K562 (cell line): ENCODE measurements around the gene DEPDC1B.

Experiments
- GATAD2B ChIP-seq: fragments of 450-650 bp; IDR thresholded peaks from 2 replicates; pipeline ENCODE4 v1.6.1; 2017; ENCODE audit warnings: mild to moderate bottlenecking, borderline replicate concordance
- HDAC6 ChIP-seq: IDR thresholded peaks from 2 replicates; pipeline ENCODE4 v1.6.1; 2012; ENCODE audit warnings: low read depth, mild to moderate bottlenecking, control low read depth, inconsistent platforms, low read length, moderate library complexity
- POLR2A ChIP-seq: fragments of 450-650 bp; conservative IDR thresholded peaks from 2 replicates; pipeline ENCODE4 v1.6.1; 2016
- SMARCA5 ChIP-seq: fragments of 450-650 bp; IDR thresholded peaks from 2 replicates; pipeline ENCODE4 v1.6.1; 2016
- ZFP36 ChIP-seq: fragments of 150-350 bp; IDR thresholded peaks from 2 replicates; pipeline ENCODE4 v1.6.1; 2018; ENCODE audit warnings: low read length, low read depth; ENCODE audit not compliant: partially characterized antibody
- TF ChIP-seq, protein P1 (sequence below), 3 experiments: fragments of 200-800 bp in 1 of 3; fragments of 250-450 bp in 1 of 3; fragments of 450-650 bp in 1 of 3; sonication (Bioruptor Pico) in 1 of 3; sonication (Bioruptor generic) in 1 of 3; formaldehyde crosslinking in 1 of 3; IDR thresholded peaks; 2 replicates each; pipeline versions ENCODE4 v1.6.1 to v1.8.0; 2016 to 2022; ENCODE audit warnings: mild to moderate bottlenecking in 2 of 3, missing genetic modification characterization in 2 of 3, missing compliant biosample characterization in 1 of 3, moderate library complexity in 1 of 3

DNA sequence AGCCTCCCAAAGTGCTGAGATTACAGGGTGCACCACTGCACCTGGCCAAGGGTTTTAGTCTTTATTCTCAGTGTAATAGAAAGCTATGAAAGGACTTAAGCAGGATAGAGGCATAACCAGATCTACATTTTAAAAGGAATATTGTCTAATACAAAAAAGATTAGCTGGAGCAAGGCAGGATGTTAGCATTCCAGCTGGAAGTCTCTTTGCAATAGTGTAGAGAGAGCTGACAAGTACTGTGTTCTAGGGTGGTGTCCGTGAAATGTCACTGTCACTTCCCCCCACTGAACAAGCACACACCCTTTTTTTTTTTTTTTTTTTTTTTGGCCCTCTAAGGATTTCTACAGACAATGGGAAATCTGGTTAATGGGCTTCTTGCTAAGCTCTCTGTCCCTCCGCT, 24.2 kb upstream of the DEPDC1B start:
- TF ChIP-seq ZFP36 (no peak), HDAC6 (no peak), SMARCA5 (no peak), GATAD2B (no peak), POLR2A (no peak)
- TF ChIP-seq, protein P1, sequence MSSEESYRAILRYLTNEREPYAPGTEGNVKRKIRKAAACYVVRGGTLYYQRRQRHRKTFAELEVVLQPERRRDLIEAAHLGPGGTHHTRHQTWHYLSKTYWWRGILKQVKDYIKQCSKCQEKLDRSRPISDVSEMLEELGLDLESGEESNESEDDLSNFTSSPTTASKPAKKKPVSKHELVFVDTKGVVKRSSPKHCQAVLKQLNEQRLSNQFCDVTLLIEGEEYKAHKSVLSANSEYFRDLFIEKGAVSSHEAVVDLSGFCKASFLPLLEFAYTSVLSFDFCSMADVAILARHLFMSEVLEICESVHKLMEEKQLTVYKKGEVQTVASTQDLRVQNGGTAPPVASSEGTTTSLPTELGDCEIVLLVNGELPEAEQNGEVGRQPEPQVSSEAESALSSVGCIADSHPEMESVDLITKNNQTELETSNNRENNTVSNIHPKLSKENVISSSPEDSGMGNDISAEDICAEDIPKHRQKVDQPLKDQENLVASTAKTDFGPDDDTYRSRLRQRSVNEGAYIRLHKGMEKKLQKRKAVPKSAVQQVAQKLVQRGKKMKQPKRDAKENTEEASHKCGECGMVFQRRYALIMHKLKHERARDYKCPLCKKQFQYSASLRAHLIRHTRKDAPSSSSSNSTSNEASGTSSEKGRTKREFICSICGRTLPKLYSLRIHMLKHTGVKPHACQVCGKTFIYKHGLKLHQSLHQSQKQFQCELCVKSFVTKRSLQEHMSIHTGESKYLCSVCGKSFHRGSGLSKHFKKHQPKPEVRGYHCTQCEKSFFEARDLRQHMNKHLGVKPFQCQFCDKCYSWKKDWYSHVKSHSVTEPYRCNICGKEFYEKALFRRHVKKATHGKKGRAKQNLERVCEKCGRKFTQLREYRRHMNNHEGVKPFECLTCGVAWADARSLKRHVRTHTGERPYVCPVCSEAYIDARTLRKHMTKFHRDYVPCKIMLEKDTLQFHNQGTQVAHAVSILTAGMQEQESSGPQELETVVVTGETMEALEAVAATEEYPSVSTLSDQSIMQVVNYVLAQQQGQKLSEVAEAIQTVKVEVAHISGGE (CRISPR knock-in tag; IDR thresholded peaks at IDR 0.05): no peak
